CD4-positive, alpha-beta T cell treated with Interleukin-4 for 4 hours (primary cell): ENCODE results near the gene PROSER3.

Experiments used
- DNase-seq: peaks from one replicate; pipeline ENCODE4 v3.0.0-alpha.2; 2020

The PROSER3 gene

GRCh38 chr19:35757749-35758608, at the start of gene PROSER3:
TSS of gene PROSER3 (plus strand) at chr19:35758176. CDS start at chr19:35758216, 40 bp downstream.
- DNase-seq, result peak; percentile 100

DNA sequence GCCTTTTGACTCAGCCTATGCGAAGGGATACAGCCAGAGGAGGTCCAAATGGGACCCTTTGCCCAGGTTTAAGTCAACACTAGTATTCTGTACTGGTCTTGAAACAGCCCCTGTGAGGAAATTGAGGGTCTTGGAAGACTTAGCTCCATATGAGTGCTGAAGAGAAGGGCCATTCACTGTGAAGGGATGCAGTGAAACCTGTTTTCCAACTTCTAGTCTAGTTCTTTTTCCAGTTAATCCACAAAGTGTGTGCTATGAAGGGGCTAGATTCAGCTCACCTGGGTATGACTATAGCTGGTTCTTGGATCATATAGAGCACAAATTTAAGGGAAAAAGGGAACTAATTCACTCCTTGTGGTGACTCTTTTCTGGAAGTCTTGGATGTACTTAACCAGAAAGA, 49.6 kb upstream of the PROSER3 start:
- no peak for DNase-seq

GRCh38 chr19:35710784-35711723, 46.9 kb upstream of the PROSER3 start:
- peak; percentile 42 for DNase-seq

GRCh38 chr19:35712567-35713505, 45.1 kb upstream of the PROSER3 start:
- peak; percentile 72 for DNase-seq

DNA sequence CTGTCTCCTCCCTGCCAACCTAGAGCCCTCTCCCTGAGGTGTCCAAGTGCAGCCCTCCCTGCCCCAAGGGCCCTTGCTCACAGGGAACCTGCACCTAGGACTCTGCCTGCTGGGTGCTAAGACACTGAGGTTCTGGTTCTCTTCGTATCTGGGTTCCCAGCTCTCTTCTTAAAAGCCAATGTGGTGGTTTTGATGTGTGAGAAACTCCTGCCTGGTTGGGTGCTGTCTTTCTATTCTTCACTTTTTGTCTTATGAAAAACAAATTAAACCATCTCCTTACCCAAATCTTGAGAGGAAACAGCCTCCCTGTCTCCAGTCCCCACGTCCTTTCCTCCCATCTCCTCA, 44.5 kb upstream of the PROSER3 start:
- DNase-seq, result no peak

GRCh38 chr19:35713904-35714495, 44.0 kb upstream of the PROSER3 start:
- DNase-seq, result no peak

DNA sequence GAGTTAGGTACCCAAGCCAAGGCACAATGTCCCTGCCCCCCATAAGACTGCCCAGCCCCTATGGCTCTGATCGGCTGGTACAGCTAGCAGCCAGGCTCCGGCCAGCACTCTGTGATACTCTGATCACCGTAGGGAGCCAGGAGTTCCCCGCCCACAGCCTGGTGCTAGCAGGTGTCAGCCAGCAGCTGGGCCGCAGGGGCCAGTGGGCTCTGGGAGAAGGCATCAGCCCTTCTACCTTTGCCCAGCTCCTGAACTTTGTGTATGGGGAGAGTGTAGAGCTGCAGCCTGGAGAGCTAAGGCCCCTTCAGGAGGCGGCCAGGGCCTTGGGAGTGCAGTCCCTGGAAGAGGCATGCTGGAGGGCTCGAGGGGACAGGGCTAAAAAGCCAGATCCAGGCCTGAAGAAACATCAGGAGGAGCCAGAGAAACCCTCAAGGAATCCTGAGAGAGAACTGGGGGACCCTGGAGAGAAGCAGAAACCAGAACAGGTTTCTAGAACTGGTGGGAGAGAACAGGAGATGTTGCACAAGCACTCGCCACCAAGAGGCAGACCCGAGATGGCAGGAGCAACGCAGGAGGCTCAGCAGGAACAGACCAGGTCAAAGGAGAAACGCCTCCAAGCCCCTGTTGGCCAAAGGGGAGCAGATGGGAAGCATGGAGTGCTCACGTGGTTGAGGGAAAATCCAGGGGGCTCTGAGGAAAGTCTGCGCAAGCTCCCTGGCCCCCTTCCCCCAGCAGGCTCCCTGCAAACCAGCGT, 43.2 kb upstream of the PROSER3 start:
- DNase-seq, result no peak

- DNase-seq, result no peak
Measured at GRCh38 chr19:35715355-35715809, 42.6 kb upstream of the PROSER3 start.

- no peak for DNase-seq
Measured at GRCh38 chr19:35715981-35716800, 41.8 kb upstream of the PROSER3 start.

- DNase-seq, result peak; percentile 97
Measured at GRCh38 chr19:35716801-35717664, 40.9 kb upstream of the PROSER3 start.

- DNase-seq, result no peak
Measured at GRCh38 chr19:35717665-35718344, 40.2 kb upstream of the PROSER3 start, which contains the start of gene KMT2B. TSS of gene KMT2B (plus strand) at chr19:35718003. CDS start at chr19:35718019, 16 bp downstream.

- no peak for DNase-seq
Measured at GRCh38 chr19:35718345-35719041, 39.5 kb upstream of the PROSER3 start.

GRCh38 chr19:35719402-35720162, 38.4 kb upstream of the PROSER3 start:
- no peak for DNase-seq

- DNase-seq, result no peak
Measured at GRCh38 chr19:35720163-35720524, 37.8 kb upstream of the PROSER3 start.

- no peak for DNase-seq
Measured at GRCh38 chr19:35720648-35721047, 37.3 kb upstream of the PROSER3 start.

DNA sequence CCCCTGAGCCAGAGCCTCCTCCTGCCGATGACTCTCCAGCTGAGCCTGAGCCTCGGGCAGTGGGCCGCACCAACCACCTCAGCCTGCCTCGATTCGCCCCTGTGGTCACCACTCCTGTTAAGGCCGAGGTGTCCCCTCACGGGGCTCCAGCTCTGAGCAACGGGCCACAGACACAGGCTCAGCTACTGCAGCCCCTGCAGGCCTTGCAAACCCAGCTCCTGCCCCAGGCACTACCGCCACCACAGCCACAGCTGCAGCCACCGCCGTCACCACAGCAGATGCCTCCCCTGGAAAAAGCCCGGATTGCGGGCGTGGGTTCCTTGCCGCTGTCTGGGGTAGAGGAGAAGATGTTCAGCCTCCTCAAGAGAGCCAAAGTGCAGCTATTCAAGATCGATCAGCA, 36.6 kb upstream of the PROSER3 start:
- DNase-seq, result no peak

DNA sequence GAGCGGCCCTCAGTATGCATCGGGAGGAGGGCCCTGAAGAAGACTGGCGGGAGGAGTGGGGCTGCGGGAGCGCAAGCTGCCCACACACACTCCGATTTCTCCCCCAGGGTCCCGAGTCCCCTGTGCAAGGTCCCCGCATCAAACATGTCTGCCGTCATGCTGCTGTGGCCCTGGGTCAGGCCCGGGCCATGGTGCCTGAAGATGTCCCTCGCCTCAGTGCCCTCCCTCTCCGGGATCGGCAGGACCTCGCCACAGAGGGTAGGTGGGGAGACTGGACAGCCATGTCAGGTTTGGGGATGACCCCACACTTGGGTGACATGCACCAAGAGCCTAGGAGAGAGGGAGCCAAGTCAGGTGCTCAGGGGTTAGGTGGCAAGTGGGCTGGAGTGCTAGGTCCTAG, 35.5 kb upstream of the PROSER3 start:
- DNase-seq, result no peak
